Activated CD4-positive, alpha-beta T cell treated with anti-CD3 and anti-CD28 coated beads, Interleukin-2, amount 10 ng/mL, durations not matched to agents 24 days and 14 days (primary cell): ENCODE data around the gene CHPF2. TPM values are rescaled to one million over a fixed set of nuclear protein-coding genes. Genes with fewer than 3 reads are reported as not detected.

ENCODE experiments used
- DNase-seq: peaks from one replicate; pipeline ENCODE4 v3.0.0; 2022
- H3K27ac Mint-ChIP-seq: one replicate; pipeline ENCODE4 v1.8.0; 2022; ENCODE audit warnings: mild to moderate bottlenecking, mixed read lengths
- H3K27me3 Mint-ChIP-seq: one replicate; pipeline ENCODE4 v1.8.0; 2022; ENCODE audit warnings: mixed read lengths
- H3K36me3 Mint-ChIP-seq: one replicate; pipeline ENCODE4 v1.8.0; 2022; ENCODE audit warnings: low read depth, mild to moderate bottlenecking, mixed read lengths
- H3K4me1 Mint-ChIP-seq: one replicate; pipeline ENCODE4 v1.8.0; 2021; ENCODE audit warnings: mixed read lengths
- H3K4me3 Mint-ChIP-seq: one replicate; pipeline ENCODE4 v1.8.0; 2022; ENCODE audit warnings: mild to moderate bottlenecking, moderate library complexity, mixed read lengths
- H3K9me3 Mint-ChIP-seq: one replicate; pipeline ENCODE4 v1.8.0; 2021; ENCODE audit warnings: mixed read lengths
- intact Hi-C: fragments of 100-400 bp; cut with micrococcal nuclease; formaldehyde crosslinking; loops from one replicate; pipeline ENCODE4 v1.15.1; 2023
- total RNA-seq: library from RNA; stranded (reverse); gene quantifications from 2 replicates; pipeline ENCODE4 v1.2.3, GENCODE V29; 2022

Gene CHPF2
- total RNA-seq, 1 donor from 2014 or later, result 46.4 TPM

DNA sequence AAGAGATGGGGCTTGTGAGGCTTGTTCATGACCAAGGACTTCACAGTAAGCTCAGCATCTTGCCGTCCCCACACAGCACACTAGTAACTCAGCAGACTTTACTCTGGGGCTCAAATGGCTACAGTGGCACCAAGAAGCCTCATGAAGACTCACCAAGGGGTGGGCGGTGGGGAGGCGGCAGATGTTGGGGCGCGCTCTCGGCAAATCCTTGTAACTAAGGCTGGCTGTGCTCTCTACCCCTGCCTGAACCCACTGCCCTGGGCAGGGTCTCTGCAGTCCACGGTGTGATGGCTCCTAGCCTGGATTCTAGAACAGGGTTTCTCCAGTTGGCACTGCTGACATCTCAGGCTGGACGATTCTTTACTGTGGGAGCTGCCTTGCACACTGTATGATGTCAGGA lies 28.6 kb downstream of the CHPF2 start:
- no peak overlapping the region for H3K4me3 Mint-ChIP-seq
- peaks cover 14% of the 10 kb centered on the region for H3K27me3 Mint-ChIP-seq
- H3K9me3 Mint-ChIP-seq, result no peaks in the 10 kb centered on the region
- intact Hi-C loops, result no loop called here
- no peak for DNase-seq
- H3K27ac Mint-ChIP-seq, result no peak overlapping the region
- no peaks in the 10 kb centered on the region for H3K36me3 Mint-ChIP-seq
- H3K4me1 Mint-ChIP-seq, result no peaks in the 10 kb centered on the region

DNA sequence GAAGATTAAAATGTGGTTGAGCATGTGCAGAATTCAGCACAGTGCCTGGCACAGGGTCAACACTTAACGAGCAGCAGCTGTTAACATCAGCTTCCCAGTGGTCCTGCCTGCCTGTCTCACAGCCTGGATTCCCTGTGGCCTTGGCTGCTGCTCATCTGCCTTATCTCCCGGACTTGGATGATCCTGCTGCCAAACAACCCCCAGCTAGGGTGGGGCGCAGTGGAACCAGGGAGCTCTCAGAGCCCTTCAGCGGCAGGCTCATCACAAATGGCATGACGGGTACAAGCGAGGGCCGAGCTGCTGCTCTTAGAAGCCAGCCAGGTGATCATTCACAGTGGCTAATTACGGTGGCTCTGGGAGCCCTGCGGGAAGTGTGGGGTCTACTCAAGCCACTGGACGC lies 29.2 kb downstream of the CHPF2 start:
- DNase-seq, result no peak
- Mint-ChIP-seq H3K4me1 (no peaks in the 10 kb centered on the region), H3K27ac (no peak overlapping the region), H3K4me3 (no peak overlapping the region), H3K9me3 (no peaks in the 10 kb centered on the region), H3K36me3 (no peaks in the 10 kb centered on the region), H3K27me3 (peaks cover 14% of the 10 kb centered on the region)
- intact Hi-C loops, result no loop called here

DNA sequence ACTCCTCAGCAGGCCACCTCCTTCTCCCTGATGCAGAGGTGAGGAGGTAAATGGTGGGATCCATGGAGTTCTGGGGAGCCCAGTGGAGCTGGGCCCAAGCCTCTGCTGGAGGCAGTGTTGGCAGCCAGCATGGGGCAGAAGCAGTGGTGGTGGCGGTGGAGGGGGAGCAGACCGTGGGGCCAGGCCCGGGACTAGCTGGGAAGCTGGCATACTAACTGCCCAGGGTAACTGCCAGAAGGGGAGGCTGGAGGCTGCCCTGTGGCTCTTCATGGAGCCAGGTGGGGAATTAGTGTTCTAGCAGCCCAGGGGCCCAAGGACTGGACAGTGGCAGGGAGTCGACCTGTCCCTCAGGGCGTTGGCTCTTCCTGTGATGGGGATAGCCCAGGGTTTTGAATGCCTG lies 32.3 kb downstream of the CHPF2 start:
- no peak overlapping the region for H3K27ac Mint-ChIP-seq
- H3K4me3 Mint-ChIP-seq, result no peak overlapping the region
- H3K9me3 Mint-ChIP-seq, result no peaks in the 10 kb centered on the region
- no peaks in the 10 kb centered on the region for H3K4me1 Mint-ChIP-seq
- DNase-seq, result no peak
- intact Hi-C loops, result no loop called here
- H3K36me3 Mint-ChIP-seq, result no peaks in the 10 kb centered on the region
- peaks cover 4% of the 10 kb centered on the region for H3K27me3 Mint-ChIP-seq

DNA sequence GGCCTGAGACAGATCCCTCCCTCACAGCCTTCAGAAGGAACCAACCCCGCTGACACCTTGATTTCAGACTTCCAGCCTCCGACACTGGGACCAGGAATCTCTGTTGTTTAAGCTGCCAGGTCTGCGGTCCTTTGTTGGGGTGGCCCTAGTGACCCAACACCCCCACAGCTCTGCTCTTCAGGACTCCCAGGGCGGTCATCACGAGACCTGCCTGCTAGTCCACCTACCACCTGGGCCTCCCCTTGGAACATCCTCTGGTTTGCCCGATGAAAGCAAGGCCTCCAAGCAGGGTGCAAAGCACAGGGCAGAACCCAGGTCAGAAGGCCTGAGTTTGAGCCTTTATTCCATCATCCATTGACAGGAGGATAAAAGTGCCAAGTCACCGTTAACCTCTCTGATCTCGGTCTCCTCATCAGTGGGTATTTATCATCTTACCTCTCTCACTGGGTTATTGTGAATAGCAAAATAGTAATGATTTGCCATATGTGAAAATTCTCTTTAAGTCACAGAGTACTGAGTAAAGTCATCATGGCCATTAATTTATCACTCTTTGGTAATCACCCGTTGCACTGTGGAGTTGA lies 33.2 kb downstream of the CHPF2 start:
- Mint-ChIP-seq H3K36me3 (no peaks in the 10 kb centered on the region), H3K4me1 (no peaks in the 10 kb centered on the region), H3K27ac (no peak overlapping the region), H3K27me3 (peaks cover 4% of the 10 kb centered on the region), H3K9me3 (no peaks in the 10 kb centered on the region), H3K4me3 (no peak overlapping the region)
- DNase-seq, result no peak
- intact Hi-C loops, result no loop called here

DNA sequence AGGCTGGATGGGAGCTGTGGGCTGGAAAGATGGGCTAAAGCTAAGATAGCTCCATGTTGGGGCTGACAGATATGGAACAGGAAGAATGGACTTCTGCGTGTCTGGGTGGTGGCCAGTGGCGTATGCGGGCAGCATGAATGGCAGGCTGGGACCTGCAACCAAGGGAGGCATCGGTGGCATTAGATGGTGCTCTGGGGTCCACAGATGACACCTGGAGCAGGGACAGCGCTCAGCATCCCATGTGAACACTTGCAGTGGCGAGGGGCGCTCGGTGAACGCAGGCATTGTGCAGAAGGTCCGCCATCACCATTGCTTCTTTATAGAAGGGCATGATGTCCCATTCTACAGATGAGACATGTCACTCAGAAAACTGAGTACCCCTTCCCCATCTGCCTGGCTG lies 37.2 kb downstream of the CHPF2 start:
- Mint-ChIP-seq H3K4me1 (peaks cover 4% of the 10 kb centered on the region), H3K27ac (no peak overlapping the region), H3K9me3 (no peaks in the 10 kb centered on the region), H3K27me3 (no peaks in the 10 kb centered on the region), H3K36me3 (no peaks in the 10 kb centered on the region), H3K4me3 (no peak overlapping the region)
- intact Hi-C loops, result no loop called here
- DNase-seq, result no peak

DNA sequence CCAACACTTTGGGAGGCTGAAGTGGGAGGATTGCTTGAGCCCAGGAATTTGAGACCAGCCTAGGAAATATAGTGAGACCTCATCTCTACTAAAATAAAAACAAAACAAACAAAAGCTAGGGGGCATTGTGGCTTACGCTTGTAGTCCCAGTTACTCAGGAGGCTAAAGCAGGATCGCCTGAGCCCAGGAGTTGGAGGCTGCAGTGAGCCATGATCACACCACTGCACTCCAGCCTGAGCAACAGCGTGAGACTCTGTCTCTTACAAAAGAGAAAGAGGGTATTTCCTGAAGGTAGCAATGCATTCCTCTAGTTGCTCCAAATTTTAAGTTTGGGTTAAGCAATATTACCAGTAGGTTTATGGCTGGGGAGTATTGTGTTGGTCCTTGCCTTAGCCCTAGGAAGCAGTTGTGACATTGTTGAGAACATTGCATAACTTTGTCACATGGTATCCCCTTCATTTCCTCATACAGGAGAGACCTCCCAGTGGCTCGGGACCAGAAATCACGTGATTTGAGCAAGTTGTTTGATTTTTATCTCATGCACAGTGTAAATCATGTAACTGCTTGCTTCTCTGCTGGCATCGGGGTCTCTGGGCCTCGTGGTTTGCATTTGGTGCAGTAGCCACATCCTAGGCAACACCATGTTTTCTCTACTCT lies 39.5 kb downstream of the CHPF2 start:
- no peak overlapping the region for H3K4me3 Mint-ChIP-seq
- no peaks in the 10 kb centered on the region for H3K36me3 Mint-ChIP-seq
- H3K27me3 Mint-ChIP-seq, result peaks cover 12% of the 10 kb centered on the region
- no peak overlapping the region for H3K27ac Mint-ChIP-seq
- intact Hi-C loops, result no loop called here
- no peak for DNase-seq
- H3K9me3 Mint-ChIP-seq, result no peaks in the 10 kb centered on the region
- peaks cover 12% of the 10 kb centered on the region for H3K4me1 Mint-ChIP-seq

DNA sequence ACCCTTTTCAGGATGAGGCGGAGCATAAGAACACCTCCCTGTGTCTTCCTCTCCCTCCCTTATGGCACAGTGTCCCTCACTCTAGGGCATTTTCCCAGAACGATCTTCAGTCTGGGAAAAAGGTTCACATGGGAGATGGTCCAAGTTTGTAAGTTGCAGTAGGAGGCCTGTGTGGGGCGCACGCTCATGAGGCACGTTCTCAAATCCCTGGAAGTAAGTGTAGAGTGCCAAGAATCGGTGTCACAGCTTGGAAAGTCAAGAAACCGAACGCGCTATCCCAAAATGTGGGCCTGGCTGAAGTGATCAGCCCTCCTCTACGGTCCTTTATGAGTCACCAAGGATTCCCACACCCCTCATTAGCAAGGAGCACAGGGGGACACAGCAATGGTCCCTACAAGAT lies 40.1 kb downstream of the CHPF2 start:
- intact Hi-C loops, result no loop called here

DNA sequence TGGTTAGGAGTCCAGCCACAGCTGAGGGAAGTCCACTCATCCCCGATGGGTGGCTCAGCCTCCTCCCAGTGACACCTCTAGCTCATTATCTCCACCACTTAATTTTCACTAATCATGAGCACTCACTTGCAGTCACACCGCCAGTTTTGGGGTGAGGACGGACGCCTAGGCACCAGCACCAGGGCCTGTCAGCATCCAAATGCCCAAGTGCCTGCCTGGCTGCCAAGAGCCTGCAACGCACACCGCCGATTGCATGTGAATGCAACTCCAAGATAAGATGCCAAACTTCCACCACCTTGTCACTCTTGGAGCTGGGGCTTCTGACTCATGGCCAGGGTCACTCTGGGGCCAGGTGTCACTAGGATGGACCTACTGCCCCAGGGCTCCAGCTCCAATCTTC lies 40.6 kb downstream of the CHPF2 start:
- Mint-ChIP-seq H3K4me3 (no peak overlapping the region), H3K4me1 (peaks cover 17% of the 10 kb centered on the region), H3K27me3 (peaks cover 12% of the 10 kb centered on the region), H3K9me3 (no peaks in the 10 kb centered on the region), H3K27ac (no peak overlapping the region), H3K36me3 (no peaks in the 10 kb centered on the region)
- intact Hi-C loops, result no loop called here
- no peak for DNase-seq

More for the DNA sequence above, 40.1 kb downstream of the CHPF2 start:
- DNase-seq, result no peak
- peaks cover 12% of the 10 kb centered on the region for H3K27me3 Mint-ChIP-seq
- H3K36me3 Mint-ChIP-seq, result no peaks in the 10 kb centered on the region
- no peak overlapping the region for H3K4me3 Mint-ChIP-seq
- H3K27ac Mint-ChIP-seq, result no peak overlapping the region
- H3K9me3 Mint-ChIP-seq, result no peaks in the 10 kb centered on the region
- H3K4me1 Mint-ChIP-seq, result peaks cover 16% of the 10 kb centered on the region

DNA sequence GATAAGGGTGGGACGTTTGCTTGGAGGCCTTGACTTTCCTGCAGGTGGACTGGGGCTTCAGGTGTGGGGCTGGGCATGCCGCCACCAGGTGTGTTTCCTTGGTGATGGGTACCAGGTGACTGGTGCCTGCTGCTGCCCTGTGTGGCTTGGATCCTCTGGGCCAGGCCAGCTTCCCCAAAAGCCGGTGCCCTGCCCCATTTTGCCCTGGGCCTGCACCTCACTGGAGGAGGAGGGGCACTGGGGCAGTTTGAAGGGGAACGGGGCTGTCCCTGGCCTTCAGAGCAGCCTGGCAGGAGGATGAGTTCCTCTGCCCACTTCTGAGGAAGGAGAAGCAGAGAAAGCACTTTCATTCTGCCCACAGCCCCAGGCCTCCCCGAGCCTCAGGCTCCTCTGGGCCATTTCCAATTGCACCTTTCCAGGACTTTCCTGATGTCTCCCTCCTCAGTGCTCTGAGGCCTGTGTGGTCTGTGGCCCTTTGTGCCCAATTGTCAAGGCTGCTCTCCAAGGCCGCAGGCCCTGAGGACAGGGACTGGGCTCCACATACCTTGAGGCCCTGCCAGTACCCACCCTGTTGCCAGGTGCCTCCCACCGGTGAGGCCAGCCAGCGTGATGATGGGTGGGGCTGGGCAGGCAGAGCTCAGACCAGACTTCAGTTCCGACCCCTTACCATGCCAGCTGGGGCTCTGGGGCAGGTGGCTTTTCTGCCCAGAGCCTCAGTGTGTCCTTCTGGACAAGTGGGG lies 41.5 kb downstream of the CHPF2 start:
- Mint-ChIP-seq H3K36me3 (no peaks in the 10 kb centered on the region), H3K27ac (no peak overlapping the region), H3K9me3 (no peaks in the 10 kb centered on the region), H3K4me1 (peaks cover 17% of the 10 kb centered on the region), H3K4me3 (no peak overlapping the region), H3K27me3 (peaks cover 15% of the 10 kb centered on the region)
- intact Hi-C loops, result no loop called here
- DNase-seq, result no peak

DNA sequence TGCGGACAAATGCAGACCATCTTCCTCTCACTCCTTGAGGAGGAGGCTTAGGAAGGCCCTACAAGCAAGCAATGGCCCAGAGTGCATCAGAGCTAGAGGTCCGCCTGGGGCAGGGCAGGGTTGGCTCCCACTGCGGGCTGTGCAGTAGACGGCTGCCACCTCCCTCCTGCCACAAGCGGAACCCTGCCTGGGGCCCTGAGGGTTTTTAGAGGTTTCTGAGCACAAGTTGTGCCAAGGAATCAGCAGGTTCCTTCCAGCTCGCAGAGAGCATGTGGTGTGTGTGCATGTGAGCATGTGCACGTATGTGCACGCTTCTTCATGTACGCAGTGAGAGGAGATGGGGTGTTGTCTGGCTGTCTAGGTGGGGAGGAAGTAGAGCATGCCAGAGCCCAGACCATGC lies 42.1 kb downstream of the CHPF2 start:
- intact Hi-C loops, result no loop called here
- peak overlapping the region; percentile 6 for H3K4me3 Mint-ChIP-seq
- H3K9me3 Mint-ChIP-seq, result no peaks in the 10 kb centered on the region
- peaks cover 17% of the 10 kb centered on the region for H3K4me1 Mint-ChIP-seq
- DNase-seq, result no peak
- no peaks in the 10 kb centered on the region for H3K36me3 Mint-ChIP-seq
- peaks cover 15% of the 10 kb centered on the region for H3K27me3 Mint-ChIP-seq
- no peak overlapping the region for H3K27ac Mint-ChIP-seq

DNA sequence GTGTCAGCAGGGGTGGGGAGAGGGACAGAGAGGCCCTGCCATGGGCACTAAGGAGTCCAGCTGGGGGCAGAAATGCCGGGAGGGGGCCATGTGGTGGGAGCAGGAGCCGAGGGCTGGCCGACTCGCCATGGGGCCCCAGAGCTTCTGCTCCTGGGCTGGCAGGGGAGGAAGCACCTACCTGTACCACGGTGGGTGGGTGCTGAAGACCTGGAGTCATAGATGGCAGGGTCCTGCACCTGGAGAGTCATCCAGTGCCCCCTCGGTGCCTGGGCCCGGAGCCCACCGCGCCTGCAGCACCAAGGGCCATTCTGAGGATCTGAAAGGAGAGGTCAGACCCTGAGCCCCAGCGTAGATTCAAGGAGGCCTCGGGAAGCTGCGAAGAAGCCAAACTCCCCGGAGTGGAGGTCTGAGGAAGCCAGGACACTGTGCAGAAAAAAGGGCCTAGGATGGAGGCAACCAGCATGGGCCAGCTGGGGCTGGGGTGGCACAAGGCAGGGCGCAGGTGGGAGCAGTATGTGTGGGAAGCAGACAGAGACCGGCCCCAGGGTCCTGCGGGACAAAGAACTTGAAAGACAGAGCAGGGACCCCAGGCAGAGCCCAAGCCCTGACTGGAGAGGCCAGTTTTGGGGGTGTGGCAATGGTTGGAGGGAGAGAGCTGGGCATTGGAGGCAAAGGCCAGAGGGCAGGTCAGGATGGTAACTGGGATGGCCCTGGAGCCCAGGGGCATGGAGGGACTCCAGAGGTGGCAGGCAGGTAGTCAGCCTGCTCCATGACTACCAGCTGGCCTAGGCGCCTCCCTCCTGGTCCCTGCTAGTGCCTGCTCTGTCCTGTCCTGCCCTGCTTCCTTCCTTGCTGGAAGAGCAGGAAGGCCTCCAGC lies 42.9 kb downstream of the CHPF2 start:
- no peak overlapping the region for H3K27ac Mint-ChIP-seq
- peaks cover 15% of the 10 kb centered on the region for H3K27me3 Mint-ChIP-seq
- peaks cover 17% of the 10 kb centered on the region for H3K4me1 Mint-ChIP-seq
- H3K9me3 Mint-ChIP-seq, result no peaks in the 10 kb centered on the region
- DNase-seq, result no peak
- H3K4me3 Mint-ChIP-seq, result peak overlapping the region; percentile 68
- intact Hi-C loops, result no loop called here
- no peaks in the 10 kb centered on the region for H3K36me3 Mint-ChIP-seq

DNA sequence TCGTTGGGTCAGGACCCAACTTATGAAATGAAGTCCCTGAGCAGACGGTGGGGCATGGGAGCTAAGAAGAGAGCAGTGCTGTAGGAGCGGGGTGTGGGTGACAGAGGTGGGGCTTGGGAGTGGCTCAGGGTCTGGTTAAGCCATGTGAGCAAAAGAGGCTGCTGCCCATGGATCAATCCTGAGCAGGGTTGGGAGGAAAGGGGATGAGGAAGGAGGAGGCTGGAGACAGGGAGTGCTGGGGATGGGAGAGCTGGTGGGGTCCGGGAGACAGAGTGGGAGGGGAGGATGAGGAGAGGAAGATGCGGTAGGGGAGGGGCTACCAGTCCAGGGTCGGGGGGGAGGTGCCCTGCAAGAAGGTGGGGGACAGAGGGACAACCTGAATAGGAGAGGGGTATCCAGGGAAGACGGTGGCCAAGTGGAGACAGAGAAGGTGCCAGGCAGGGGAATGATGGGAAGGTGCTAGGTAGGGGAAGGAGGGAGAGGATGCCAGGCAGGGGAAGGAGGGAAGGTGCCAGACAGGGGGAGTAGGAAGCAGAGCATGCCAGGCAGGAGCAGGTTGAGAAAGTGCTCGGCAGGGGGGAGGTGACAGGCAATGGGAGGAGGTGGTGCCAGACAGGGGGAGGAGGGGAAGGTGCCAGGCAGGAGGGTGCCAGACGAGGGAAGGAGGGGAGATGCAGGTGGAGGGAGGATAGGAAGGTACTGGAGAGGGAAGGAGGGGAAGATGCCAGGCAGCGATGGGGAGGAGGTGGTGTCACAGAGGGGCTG lies 43.7 kb downstream of the CHPF2 start:
- H3K4me1 Mint-ChIP-seq, result peaks cover 17% of the 10 kb centered on the region
- H3K27me3 Mint-ChIP-seq, result peaks cover 16% of the 10 kb centered on the region
- H3K27ac Mint-ChIP-seq, result peak overlapping the region; percentile 39
- intact Hi-C loops, result loop anchor here (2.0 kb wide), 2 partner anchors 27 to 49 kb away; partner anchors contain the start of genes ABCF2 and SMARCD3
- no peaks in the 10 kb centered on the region for H3K36me3 Mint-ChIP-seq
- no peak for DNase-seq
- H3K9me3 Mint-ChIP-seq, result no peaks in the 10 kb centered on the region
- H3K4me3 Mint-ChIP-seq, result peak overlapping the region; percentile 68
